Stimulated activated CD4-positive, alpha-beta T cell treated with anti-CD3 and anti-CD28 coated beads, Interleukin-1b, Interleukin-23, amount 100 ng/mL, for 24 hours (primary cell): ENCODE data around the gene NCAPD2.
"Not testable (repeated sequence)": the region's sequence is repeated elsewhere in the genome, so short reads cannot be mapped to it uniquely, and the experiment has no call there.

Source experiments
- DNase-seq, 4 experiments: peaks; one replicate each; pipeline ENCODE4 v3.0.0-alpha.2; 2020; ENCODE audit warnings: low read depth in 4 of 4, low spot score in 1 of 4

NCAPD2 gene

DNA sequence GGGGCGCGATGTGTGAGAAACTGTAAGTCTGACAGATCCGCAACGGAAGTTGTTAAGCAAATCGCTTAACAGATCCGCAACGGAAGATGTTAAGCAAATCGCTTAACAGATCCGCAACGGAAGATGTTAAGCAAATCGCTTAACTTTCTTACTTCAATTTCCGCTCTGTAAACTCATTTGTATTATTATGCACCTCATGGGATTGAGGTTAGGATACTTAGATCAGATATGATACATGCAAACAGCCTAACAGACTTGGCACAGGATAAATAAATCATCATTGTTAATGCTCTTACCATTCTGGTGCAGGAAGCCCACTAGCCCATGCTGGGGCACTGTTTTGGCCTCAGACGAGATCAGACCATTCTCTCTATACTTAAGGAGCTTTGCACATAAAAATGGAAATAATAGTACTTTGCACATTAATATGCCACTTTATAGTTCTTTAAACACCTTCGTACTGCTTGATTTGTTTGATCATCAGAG lies 399 bp downstream of the NCAPD2 start:
- DNase-seq, result no peak

DNA sequence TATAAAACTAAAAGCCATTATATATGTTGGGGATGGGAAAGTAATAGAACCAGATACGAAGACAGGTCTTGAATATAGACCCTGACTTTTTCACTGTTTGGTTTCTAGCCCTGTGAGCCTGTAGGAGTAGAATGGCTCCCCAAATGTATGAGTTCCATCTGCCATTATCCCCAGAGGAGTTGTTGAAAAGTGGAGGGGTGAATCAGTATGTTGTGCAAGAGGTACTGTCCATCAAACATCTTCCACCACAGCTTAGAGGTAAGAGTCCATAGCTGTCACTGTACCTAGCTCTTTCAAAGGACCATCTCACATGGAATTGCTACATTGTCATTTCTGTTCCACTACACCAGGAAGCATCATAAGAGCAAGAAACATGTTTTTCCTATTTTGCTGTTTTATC lies 1.1 kb downstream of the NCAPD2 start:
- DNase-seq, result no peak

DNA sequence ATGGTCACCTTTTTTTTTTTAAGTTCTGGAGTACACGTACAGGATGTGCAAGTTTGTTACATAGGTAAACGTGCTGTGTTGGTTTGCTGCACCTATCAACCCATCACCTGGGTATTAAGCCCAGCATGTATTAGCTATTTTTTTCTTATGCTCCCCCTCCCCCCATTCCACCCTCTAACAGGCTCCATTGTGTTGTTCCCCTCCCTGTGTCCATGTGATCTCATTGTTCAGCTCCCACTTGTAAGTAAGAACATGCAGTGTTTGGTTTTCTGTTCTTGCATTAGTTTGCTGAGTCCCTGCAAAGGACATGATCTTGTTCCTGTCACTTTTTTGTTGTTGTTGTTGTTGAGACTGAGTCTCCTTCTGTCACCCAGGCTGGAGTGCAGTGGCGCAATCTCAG lies 3.4 kb downstream of the NCAPD2 start:
- not testable (repeated sequence) for DNase-seq

DNA sequence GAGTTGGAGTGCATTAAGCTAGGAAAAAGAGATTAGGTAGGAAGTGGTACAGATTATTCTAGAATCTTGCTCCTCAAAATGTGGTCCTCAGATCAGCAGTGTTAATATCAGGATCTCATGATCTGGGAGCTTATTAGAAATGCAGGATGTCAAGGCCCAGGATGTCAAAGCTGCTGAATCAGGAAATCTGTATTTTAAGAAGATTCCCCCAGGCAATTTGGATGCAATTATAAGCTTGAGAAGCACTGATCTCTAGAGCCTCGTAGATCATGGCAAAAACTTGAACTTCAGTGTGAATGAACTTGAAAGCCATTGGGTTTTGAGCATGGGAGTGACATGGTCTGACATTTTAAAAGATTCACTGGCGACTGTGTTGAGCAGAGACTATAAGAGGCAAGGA lies 6.6 kb downstream of the NCAPD2 start:
- no peak for DNase-seq

DNA sequence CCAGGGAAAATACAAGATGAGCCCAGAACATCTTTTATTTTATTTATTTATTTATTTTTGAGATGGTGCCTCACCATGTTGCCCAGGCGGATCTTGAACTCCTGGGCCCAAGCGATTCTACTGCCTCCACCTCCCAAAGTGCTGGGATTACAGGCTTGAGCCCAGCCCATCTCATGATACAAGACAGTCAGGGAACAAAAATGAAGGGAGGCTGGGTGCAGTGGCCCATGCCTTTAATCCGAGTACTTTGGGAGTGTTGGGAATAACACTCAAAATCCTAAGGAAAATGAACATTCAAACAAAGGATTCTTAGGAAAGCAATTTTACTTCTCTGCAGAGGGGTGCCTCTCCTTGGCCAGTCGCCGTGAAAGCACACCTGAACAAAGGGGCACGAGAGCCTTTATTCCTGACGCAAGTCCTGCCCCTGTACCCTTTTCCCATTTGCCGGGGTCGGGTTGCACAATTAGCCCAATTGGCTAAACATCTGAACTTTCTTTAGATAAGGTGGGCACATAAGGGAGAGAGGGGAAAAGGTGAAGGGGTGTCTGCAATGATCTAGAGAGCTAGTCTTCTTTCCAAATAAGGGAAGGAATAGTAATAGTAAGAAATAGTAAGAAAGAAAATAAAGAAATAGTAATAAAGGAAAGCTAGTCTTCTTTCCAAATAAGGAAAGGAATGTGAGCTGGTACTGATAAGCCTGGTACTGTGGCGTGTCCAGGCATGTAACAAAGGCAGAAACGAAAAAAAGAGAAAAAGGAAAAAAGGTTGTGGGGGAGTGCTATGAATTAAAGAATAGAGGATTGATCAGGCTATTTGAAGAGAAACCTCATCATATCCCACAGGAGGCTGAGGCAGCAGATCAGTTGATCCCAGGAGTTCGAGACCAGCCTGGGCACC lies 13.4 kb downstream of the NCAPD2 start:
- DNase-seq, result no peak

DNA sequence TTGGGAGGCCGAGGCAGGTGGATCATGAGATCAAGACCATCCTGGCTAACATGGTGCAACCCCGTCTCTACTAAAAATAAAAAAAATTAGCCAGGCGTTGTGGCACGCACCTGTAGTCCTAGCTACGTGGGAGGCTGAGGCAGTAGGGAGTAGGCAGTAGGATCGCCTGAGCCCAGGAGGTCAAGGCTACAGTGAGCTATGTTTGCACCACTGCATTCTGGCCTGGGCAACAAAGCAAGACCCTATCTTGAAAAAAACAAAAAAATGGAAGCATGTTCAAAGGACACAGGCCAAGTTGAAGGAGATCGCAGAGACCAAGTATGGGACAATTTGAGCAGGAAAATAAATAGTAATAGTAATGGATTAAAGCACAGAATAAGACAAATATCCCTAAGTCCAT lies 14.2 kb downstream of the NCAPD2 start:
- DNase-seq, result no peak

DNA sequence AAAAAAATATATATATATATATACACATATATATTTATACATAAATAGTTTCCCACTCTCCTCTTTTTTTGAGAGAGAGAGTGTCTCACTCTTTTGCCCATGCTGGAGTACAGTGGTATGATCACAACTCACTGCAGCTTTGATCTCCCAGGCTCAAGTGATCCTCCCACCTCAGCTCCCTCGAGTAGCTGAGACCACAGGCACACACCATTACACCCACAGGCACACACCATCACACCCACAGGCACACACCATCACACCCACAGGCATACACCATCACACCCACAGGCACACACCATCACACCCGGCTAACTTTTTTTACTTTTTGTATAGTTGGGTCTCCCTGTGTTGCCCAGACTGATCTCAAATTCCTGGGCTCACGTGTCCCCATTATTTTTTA lies 26.3 kb downstream of the NCAPD2 start:
- no peak for DNase-seq

DNA sequence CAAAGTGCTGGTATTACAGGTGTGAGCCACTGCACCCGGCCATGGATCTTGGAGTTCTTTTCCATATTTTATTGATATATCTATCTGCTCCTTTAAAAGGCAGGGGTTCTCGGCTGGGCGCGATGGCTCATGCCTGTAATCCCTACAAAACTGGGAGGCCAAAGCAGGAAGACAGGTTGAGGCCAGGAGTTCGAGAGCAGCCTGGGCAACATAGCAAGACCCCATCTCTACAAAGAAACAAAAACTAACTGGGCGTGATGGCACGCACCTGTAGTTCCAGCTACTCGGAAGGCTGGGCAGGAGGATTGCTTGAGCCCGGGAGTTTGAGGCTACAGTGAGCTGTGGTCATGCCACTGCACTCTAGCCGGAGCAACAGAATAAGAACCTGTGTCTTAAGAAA lies 28.3 kb downstream of the NCAPD2 start:
- no peak for DNase-seq

DNA sequence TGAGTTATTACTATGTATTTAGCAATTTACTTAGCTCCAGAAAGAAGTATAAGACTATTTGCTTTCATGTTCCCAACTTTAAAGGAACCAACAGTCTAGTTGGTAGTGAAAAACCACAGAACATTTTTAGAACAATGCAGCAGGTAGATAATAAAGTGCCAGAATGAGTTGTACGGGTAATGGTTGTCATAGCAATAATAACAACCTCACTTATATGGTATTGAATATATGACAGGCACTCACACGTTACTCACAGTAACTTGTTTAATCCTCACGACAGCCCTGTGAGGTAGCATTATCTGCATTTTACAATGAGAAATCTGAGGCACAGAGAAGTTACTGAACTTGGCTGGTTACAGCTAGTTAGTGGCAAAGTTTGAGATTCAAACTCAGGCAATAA lies 29.8 kb downstream of the NCAPD2 start:
- no peak for DNase-seq

DNA sequence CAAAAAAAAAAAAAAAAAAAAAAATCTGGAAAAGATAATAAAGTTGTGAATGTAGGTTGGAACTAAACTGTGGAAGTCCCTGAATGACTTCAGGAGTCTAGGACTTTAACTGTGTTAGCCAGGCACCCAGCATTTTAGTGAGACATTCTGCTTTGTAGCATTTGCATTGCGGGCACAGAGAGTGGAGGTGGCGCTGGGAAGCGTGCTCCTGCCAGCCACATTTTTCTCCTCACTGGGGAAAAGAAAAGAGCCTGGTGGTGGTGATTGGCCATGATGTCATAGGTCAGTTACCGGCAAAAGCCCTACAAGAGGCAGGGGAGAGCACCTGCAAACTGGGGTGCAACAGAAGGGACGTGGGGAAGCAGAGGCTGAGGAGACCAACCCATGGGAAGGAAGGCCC lies 30.7 kb downstream of the NCAPD2 start:
- no peak for DNase-seq

DNA sequence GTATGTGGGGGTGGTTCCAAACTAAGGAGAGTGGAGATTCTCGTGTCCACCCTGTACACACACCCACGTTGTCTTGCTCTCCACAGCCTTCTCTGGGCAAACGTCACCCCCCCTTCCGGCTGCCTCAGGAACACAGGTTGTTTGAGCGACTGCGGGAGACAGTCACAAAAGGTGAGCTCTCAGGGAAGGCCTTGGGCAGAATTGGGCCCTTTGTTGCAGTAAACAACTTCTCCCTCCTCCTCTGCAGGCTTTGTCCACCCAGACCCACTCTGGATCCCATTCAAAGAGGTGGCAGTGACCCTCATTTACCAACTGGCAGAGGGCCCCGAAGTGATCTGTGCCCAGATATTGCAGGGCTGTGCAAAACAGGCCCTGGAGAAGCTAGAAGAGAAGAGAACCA lies 32.3 kb downstream of the NCAPD2 start:
- DNase-seq, result no peak

DNA sequence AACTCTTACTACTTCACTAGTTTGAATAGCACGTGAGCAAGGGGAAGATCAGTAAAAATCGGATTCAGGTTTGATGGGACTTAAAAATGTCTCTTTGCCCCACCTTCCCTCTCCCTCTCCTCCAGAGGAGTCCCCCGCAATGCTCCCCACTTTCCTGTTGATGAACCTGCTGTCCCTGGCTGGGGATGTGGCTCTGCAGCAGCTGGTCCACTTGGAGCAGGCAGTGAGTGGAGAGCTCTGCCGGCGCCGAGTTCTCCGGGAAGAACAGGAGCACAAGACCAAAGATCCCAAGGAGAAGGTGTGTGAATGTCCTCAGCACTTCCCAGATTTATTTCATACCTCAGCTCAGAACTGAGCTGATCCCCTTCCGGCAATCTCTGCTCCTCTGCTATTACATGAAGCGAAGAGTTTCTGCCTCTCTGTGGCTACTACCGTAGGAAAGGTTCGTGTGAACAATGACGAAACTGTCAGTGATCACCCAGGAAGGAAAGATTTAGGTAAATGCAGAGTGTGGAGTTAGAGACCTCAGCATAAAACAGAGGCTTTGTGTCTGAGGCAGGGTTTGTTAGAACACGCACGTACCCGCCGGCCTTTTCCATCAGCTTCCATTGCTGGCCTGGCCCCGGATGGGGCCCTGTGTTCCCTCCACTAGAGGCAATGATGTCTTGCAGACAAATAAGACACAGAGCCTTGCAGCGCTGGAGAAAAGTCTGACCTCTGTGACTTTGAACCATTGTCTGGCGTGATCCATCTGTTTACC lies 33.0 kb downstream of the NCAPD2 start:
- no peak for DNase-seq

DNA sequence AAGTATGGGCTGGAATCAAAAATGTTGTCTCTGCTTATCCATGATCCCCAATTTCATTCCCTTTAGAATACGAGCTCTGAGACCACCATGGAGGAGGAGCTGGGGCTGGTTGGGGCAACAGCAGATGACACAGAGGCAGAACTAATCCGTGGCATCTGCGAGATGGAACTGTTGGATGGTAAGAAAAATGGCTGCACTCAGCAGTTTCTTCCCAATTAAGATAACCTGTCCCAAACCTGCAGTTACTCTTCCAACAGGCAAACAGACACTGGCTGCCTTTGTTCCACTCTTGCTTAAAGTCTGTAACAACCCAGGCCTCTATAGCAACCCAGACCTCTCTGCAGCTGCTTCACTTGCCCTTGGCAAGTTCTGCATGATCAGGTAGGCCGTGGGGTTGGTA lies 33.8 kb downstream of the NCAPD2 start:
- DNase-seq, result no peak

DNA sequence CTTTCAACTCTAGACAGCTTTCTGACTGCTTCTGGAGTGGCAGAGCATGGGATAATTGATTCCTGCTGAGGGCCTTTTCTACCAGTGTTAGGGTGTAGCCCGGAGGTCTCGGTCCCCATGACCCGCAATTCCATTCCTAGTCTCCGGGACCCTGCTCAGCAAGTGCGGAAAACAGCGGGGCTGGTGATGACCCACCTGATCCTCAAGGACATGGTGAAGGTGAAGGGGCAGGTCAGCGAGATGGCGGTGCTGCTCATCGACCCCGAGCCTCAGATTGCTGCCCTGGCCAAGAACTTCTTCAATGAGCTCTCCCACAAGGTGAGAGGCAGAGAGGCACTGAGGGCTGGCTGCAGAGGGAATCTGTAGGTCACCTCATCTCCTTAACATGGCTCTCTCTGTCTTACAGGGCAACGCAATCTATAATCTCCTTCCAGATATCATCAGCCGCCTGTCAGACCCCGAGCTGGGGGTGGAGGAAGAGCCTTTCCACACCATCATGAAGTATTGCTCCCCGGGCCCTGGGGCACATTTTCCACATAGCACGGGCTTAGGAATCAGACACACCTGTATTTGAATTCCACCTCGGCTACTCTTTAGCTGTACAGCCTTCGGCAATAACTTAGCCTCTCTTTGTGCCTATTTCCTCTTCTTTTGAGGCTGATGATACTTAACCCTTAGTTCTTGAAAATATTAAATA lies 34.8 kb downstream of the NCAPD2 start:
- no peak for DNase-seq

DNA sequence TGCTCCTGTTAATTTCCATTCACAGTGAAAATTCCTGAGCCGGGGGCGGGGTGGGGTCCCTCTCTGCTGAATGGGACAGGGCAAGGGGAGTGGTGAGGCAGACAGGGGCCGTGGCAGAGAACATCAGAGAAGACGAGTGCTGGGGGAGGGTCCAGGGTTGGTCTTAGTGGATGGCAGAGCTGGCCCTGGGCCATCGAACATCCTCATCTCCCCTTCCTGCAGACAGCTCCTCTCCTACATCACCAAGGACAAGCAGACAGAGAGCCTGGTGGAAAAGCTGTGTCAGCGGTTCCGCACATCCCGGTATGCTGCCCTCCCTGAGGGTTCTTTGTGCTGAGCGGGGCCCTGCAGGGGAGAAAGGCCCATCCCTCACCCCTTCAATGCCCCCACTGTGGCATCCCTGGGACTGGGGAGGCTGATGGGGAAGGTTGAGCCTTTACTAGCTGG lies 35.4 kb downstream of the NCAPD2 start:
- DNase-seq, result no peak

DNA sequence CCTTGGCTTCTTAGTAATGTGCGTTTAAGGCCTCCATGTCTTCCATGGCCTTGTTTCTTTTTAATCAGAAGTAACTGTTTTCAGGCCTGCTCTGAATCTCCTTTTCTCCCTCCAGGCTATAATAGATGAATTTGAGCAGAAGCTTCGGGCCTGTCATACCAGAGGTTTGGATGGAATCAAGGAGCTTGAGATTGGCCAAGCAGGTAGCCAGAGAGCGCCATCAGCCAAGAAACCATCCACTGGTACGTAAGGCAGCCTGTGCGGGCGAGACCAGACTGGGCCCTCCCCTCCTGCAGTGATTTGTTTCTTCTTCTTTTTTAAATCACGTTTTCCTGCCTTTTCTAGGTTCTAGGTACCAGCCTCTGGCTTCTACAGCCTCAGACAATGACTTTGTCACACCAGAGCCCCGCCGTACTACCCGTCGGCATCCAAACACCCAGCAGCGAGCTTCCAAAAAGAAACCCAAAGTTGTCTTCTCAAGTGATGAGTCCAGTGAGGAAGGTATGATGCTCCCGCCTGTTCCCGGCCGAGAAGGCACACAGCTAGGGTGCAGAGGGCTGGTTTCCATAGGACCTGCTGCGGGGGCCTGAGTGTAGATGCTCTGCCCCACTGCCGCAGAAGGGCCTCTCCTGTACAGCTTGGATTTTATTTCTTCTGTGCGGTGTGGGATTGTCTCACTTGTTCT lies 36.8 kb downstream of the NCAPD2 start:
- no peak for DNase-seq

DNA sequence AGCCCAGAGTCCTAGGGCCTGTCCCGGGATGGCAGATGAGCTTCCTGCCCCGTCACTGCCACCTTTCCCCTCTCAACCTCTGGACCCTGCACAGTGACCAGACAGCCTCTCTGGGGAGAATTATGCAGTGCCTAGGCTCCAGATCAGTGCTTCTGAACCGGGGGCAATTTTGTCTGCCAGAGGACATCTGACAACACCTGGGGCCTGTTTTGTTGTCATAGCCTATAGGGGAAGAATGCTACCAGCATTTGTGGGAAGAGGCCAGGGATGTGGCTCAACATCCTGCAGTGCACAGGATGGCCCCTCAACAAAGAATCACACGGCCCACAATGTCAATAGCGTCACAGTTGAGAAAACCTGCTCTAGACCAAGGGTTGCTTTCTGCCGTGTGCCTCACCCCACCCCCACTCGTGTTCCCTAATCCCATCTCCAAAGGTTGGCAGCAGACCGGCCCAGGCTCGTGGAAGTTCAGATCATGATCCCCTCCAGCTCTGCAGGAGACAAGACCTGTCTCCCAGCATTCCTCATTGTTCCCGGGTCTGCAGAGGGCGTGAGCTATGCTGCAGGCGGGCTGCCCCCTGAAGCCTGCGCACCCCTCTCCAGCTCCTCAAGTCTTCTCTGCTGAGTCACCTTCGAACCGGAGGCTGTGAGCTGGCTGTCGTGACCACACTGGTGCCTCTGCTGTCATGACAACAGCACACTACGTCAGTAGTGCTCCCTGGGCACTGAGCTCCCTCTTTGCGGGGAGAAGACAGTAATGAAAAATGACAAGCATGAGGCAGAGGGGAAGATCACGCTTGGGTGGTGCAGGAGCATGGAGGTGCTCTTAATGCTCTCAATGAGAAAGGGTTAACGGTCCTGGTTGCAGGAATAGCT lies 38.4 kb downstream of the NCAPD2 start:
- peak; percentile 60 to 84 (median 70) for DNase-seq

DNA sequence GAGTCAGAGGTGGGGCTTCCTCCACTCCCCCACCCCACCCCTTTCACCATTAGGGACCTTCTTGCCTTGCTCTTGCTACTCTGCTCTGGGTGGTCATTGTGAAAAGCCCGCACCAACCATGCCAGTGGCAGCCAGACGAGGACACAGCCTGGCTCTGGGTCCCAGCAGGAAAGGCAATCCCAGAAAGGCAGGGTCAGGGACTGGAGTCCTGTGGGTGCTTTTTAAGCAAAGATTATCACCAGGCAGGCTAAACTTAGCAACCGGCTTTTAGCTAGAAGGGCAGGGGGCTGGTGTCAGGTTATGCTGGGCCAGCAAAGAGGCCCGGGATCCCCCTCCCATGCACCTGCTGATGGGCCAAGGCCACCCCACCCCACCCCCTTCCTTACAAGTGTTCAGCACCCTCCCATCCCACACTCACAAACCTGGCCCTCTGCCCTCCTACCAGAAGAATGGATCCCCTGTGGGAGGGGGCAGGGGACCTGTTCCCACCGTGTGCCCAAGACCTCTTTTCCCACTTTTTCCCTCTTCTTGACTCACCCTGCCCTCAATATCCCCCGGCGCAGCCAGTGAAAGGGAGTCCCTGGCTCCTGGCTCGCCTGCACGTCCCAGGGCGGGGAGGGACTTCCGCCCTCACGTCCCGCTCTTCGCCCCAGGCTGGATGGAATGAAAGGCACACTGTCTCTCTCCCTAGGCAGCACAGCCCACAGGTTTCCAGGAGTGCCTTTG lies 39.2 kb downstream of the NCAPD2 start:
- peak in 1 of 4 experiments; percentile 59 for DNase-seq

DNA sequence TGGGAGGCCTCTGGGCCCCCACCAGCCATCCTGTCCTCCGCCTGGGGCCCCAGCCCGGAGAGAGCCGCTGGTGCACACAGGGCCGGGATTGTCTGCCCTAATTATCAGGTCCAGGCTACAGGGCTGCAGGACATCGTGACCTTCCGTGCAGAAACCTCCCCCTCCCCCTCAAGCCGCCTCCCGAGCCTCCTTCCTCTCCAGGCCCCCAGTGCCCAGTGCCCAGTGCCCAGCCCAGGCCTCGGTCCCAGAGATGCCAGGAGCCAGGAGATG lies 39.7 kb downstream of the NCAPD2 start:
- DNase-seq, result peak in 1 of 4 experiments; percentile 45
